ENCODE data around the gene SPC24. TPM values are rescaled to one million over a fixed set of nuclear protein-coding genes. Genes with fewer than 3 reads are reported as not detected.
"Not testable (repeated sequence)": the region's sequence is repeated elsewhere in the genome, so short reads cannot be mapped to it uniquely, and the experiment has no call there.

SPC24 gene
- polyA plus RNA-seq, 1 experiment = 18.9 TPM

DNA sequence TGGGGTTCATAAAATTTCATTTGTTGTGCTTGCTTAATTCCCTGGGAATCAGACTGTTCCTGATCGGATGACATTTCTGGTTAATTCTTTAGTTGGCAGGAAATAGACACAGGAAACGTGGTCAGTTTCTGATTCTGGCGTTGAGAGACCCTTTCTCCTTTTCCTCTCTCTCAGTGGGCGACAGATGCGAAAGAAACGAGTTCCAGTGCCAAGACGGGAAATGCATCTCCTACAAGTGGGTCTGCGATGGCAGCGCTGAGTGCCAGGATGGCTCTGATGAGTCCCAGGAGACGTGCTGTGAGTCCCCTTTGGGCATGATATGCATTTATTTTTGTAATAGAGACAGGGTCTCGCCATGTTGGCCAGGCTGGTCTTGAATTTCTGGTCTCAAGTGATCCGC is 55.5 kb downstream of the SPC24 start:
- Histone ChIP-seq H3K27me3 (ENCODE audit: control insufficient read depth, insufficient read depth, low read length) (no peaks in the 10 kb centered on the region), H3K36me3 (ENCODE audit: control insufficient read depth, insufficient read depth, low read length) (peaks cover 14% of the 10 kb centered on the region), H3K4me3 (ENCODE audit: low read depth, low read length) (no peak overlapping the region)
- POLR2A ChIA-PET = no interaction called here
- TF ChIP-seq, protein P1, sequence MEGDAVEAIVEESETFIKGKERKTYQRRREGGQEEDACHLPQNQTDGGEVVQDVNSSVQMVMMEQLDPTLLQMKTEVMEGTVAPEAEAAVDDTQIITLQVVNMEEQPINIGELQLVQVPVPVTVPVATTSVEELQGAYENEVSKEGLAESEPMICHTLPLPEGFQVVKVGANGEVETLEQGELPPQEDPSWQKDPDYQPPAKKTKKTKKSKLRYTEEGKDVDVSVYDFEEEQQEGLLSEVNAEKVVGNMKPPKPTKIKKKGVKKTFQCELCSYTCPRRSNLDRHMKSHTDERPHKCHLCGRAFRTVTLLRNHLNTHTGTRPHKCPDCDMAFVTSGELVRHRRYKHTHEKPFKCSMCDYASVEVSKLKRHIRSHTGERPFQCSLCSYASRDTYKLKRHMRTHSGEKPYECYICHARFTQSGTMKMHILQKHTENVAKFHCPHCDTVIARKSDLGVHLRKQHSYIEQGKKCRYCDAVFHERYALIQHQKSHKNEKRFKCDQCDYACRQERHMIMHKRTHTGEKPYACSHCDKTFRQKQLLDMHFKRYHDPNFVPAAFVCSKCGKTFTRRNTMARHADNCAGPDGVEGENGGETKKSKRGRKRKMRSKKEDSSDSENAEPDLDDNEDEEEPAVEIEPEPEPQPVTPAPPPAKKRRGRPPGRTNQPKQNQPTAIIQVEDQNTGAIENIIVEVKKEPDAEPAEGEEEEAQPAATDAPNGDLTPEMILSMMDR (IDR thresholded peaks at IDR 0.05; ENCODE audit: insufficient read depth, low read depth, low read length) = no peak
- CTCF ChIA-PET = interaction anchor here (0.9 to 1.0 kb wide), 2 partner anchors 26 to 158 kb away, joined by 3 to 4 read pairs; no protein-coding TSS in a partner anchor
- no peak for DNase-seq (ENCODE audit: low read depth)

DNA sequence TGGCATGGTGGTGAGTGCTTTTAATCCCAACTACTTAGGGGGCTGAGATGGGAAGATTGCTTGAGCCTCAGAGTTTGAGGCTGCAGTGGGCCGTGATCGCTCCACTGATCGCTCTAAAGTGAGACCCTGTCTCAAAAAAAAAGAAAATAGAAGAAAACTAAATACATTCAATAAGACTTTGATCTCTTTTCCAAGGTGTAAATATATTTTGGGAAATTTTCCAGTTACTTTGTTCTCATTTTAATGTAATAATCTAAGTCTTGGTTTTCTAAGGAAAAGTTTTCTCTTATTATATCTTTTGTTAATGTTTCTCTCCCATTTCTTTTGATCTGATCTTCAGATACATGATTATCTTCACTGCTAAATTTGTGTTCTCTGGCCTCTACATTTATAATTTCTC is 56.7 kb downstream of the SPC24 start:
- TF ChIP-seq, protein P1 (IDR thresholded peaks at IDR 0.05; ENCODE audit: insufficient read depth, low read depth, low read length) = no peak
- Histone ChIP-seq H3K36me3 (ENCODE audit: control insufficient read depth, insufficient read depth, low read length) (peaks cover 12% of the 10 kb centered on the region), H3K4me3 (ENCODE audit: low read depth, low read length) (no peak overlapping the region), H3K27me3 (ENCODE audit: control insufficient read depth, insufficient read depth, low read length) (no peaks in the 10 kb centered on the region)
- no peak for DNase-seq (ENCODE audit: low read depth)
- CTCF ChIA-PET = no interaction called here
- POLR2A ChIA-PET = no interaction called here

DNA sequence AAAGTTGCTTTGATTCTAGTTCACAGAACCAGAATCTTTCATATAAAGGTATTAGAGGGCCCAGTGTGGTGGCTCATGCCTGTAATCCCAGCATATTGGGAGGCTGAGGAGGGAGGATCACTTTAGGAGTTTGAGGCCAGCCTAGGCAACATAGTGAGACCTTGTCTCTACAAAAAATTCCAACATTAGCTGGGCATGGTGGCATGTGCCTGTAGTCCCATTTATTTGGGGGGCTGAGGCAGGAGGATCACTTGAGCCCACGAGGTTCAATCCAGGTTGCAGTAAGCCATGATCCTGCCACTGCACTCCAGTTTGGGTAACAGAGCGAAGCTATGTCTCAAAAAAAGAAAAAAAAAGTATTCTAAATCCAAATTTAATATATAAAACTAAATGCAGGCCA is 57.3 kb downstream of the SPC24 start:
- H3K36me3 ChIP-seq (ENCODE audit: control insufficient read depth, insufficient read depth, low read length) = peaks cover 11% of the 10 kb centered on the region
- TF ChIP-seq, protein P1 (IDR thresholded peaks at IDR 0.05; ENCODE audit: insufficient read depth, low read depth, low read length) = no peak
- H3K27me3 ChIP-seq (ENCODE audit: control insufficient read depth, insufficient read depth, low read length) = no peaks in the 10 kb centered on the region
- no peak overlapping the region for H3K4me3 ChIP-seq (ENCODE audit: low read depth, low read length)
- POLR2A ChIA-PET = no interaction called here
- no peak for DNase-seq (ENCODE audit: low read depth)
- CTCF ChIA-PET = interaction anchor here (1.4 kb wide), 1 partner anchor 28 kb away, joined by 4 read pairs; no protein-coding TSS in a partner anchor

DNA sequence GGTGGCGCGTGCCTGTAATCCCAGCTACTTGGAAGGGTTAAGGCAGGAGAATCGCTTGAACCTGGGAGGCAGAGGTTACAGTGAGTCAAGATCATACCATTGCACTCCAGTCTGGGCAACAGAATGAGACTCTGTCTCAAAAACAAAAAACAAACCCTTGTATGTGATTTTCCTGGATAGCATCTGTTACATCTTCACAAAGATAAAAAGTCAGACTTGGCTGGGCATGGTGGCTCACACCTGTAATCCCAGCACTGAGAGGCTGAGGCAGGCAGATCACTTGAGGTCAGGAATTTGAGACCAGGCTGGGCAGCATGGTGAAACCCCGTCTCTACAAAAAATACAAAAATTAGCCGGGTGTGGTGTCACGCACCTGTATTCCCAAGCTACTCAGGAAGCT is 58.2 kb downstream of the SPC24 start:
- POLR2A ChIA-PET; H3K27me3 ChIP-seq (ENCODE audit: control insufficient read depth, insufficient read depth, low read length); DNase-seq (ENCODE audit: low read depth); H3K36me3 ChIP-seq (ENCODE audit: control insufficient read depth, insufficient read depth, low read length); H3K4me3 ChIP-seq (ENCODE audit: low read depth, low read length): not testable (repeated sequence)
- CTCF ChIA-PET = interaction anchor here (1.4 kb wide), 1 partner anchor 29 kb away, joined by 4 read pairs; no protein-coding TSS in a partner anchor

DNA sequence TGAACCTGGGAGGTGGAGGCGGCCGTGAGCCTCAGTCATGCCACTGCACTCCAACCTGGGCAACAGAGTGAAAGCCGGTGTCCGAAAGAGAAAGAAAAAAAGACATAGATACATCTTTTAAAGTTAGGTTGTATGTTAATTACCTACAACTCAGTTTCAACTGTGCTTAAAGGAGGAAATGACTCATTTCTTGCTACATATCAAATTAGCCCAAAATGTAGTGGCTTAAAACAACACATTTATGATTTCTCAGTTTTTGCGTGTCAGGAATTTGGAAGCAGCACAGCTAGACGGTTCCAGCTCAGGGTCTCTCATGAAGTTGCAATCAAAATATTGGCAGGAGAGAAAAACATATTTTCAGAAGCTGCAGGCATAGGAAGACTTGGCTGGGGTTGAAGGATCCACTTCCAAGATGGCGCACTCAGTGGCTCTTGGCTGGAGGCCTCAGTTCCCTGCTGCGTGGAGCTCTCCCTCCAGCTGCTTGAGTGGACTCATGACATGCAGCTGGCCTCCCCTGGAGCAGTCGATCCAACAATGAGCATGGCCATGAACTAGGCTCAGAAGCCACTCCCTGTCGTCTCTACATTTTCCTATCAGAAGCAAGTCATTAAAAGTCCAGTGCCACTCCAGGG is 59.3 kb downstream of the SPC24 start:
- Histone ChIP-seq H3K36me3 (ENCODE audit: control insufficient read depth, insufficient read depth, low read length) (peaks cover 4% of the 10 kb centered on the region), H3K4me3 (ENCODE audit: low read depth, low read length) (no peak overlapping the region), H3K27me3 (ENCODE audit: control insufficient read depth, insufficient read depth, low read length) (no peaks in the 10 kb centered on the region)
- DNase-seq (ENCODE audit: low read depth) = no peak
- TF ChIP-seq, protein P1 (IDR thresholded peaks at IDR 0.05; ENCODE audit: insufficient read depth, low read depth, low read length) = no peak
- POLR2A ChIA-PET = no interaction called here
- CTCF ChIA-PET = interaction anchor here (0.9 to 3.8 kb wide), 2 partner anchors 28 to 61 kb away, joined by 3 to 18 read pairs; no protein-coding TSS in a partner anchor

Other genes starting within 250 kb of the SPC24 start
- gene YIPF2, start 227.1 kb downstream of the SPC24 start, polyA plus RNA-seq (2011; rRNA removed) = 79.3 and 138 TPM in 2 replicates
- gene TIMM29, start 227.0 kb downstream of the SPC24 start, polyA plus RNA-seq (2011; rRNA removed) = 6.7 and 9.1 TPM in 2 replicates
- gene SMARCA4, start 194.8 kb downstream of the SPC24 start, polyA plus RNA-seq (2011; rRNA removed) = 25.2 and 46.3 TPM in 2 replicates
- gene LDLR, start 66.3 kb downstream of the SPC24 start, polyA plus RNA-seq (2011; rRNA removed) = 20.2 and 60.0 TPM in 2 replicates
- gene KANK2, start 41.8 kb upstream of the SPC24 start, polyA plus RNA-seq (2011; rRNA removed) = 113 and 176 TPM in 2 replicates
- not detected in 2 replicates for gene ANGPTL8, start 83.8 kb upstream of the SPC24 start, polyA plus RNA-seq (2011; rRNA removed)
- gene DOCK6, start 106.7 kb upstream of the SPC24 start, polyA plus RNA-seq (2011; rRNA removed) = 9.1 and 15.2 TPM in 2 replicates
- not detected in 2 replicates for gene TSPAN16, start 140.4 kb upstream of the SPC24 start, polyA plus RNA-seq (2011; rRNA removed)
- 9.7 and 12.0 TPM in 2 replicates for gene RAB3D, start 183.9 kb upstream of the SPC24 start, polyA plus RNA-seq (2011; rRNA removed)
- gene TMEM205, start 190.5 kb upstream of the SPC24 start, polyA plus RNA-seq (2011; rRNA removed) = 89.8 and 107 TPM in 2 replicates
- gene CCDC159, start 190.7 kb upstream of the SPC24 start, polyA plus RNA-seq (2011; rRNA removed) = 16.3 and 21.4 TPM in 2 replicates
- 19.2 and 30.5 TPM in 2 replicates for gene PLPPR2, start 199.7 kb upstream of the SPC24 start, polyA plus RNA-seq (2011; rRNA removed)
- gene SWSAP1, start 218.9 kb upstream of the SPC24 start, polyA plus RNA-seq (2011; rRNA removed) = 1.0 TPM in 2 replicates
- 3.8 and 5.9 TPM in 2 replicates for gene EPOR, start 228.5 kb upstream of the SPC24 start, polyA plus RNA-seq (2011; rRNA removed)